HUES64 (cell line): ENCODE data around the gene PLEKHF1.

Source experiments
- H3K27ac ChIP-seq: 2 replicates; pipeline ENCODE4 v1.7.0; 2013; ENCODE audit warnings: low read depth, low read length, inconsistent platforms
- H3K27me3 ChIP-seq: 2 replicates; pipeline ENCODE4 v1.6.1; 2013; ENCODE audit warnings: mild to moderate bottlenecking, low read length; ENCODE audit not compliant: insufficient read depth
- H3K36me3 ChIP-seq: 2 replicates; pipeline ENCODE4 v1.6.1; 2013; ENCODE audit warnings: mild to moderate bottlenecking, low read length; ENCODE audit not compliant: insufficient read depth
- H3K4me1 ChIP-seq: 2 replicates; pipeline ENCODE4 v1.6.1; 2013; ENCODE audit warnings: mild to moderate bottlenecking, low read length, moderate library complexity; ENCODE audit not compliant: insufficient read depth
- H3K4me3 ChIP-seq: 2 replicates; pipeline ENCODE4 v1.5.1; 2013; ENCODE audit warnings: mild to moderate bottlenecking, low read length, moderate library complexity
- H3K9ac ChIP-seq: 2 replicates; pipeline ENCODE4 v1.6.1; 2013; ENCODE audit warnings: mild to moderate bottlenecking, low read depth, low read length
- H3K9me3 ChIP-seq: 2 replicates; pipeline ENCODE4 v1.6.1; 2013; ENCODE audit warnings: low read depth, low read length; ENCODE audit not compliant: insufficient read depth
- WGBS: fragments of 150-250, 120-280 bp; methylation state at CpG from one replicate; pipeline ENCODE4 v1.1.7; 2013; ENCODE audit warnings: missing lambda C conversion rate; 5-methylcytosine and 5-hydroxymethylcytosine counted together

Gene PLEKHF1

DNA sequence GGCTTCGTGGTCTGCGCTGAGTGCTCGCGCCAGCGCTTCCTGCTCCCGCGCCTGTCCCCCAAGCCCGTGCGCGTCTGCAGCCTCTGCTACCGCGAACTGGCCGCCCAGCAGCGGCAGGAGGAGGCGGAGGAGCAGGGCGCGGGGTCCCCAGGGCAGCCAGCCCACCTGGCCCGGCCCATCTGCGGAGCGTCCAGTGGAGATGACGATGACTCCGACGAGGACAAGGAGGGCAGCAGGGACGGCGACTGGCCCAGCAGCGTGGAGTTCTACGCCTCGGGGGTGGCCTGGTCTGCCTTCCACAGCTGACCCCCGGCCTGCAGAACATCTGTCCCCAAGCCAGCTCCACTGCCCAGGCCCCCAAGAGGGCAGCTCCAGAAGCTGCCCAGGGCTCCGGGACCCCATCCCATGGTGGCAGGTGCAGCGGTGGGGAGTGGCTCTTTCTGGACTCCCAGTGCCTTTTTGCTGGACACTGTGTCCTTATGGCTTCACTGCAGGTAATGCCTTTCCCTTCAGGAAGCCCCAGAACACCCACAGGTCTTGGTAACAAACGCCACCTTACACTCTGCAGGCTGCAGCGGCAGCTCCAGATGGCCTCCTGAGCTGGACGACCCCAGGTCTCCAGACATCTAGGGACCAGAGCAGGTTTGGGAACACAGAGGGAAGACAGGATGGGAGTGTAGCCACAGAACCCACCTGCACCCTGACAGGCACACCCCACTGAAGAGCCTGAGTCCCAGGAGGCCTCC is 9.3 kb downstream of the PLEKHF1 start:
- H3K27ac ChIP-seq: no peak overlapping the region
- H3K9ac ChIP-seq: no peak overlapping the region
- H3K36me3 ChIP-seq: peaks cover 20% of the 10 kb centered on the region
- H3K4me1 ChIP-seq: no peaks in the 10 kb centered on the region
- no peaks in the 10 kb centered on the region for H3K27me3 ChIP-seq
- H3K4me3 ChIP-seq: no peak overlapping the region
- 96% methylated on average over 34 of the region's 34 CpGs for WGBS
- no peaks in the 10 kb centered on the region for H3K9me3 ChIP-seq

DNA sequence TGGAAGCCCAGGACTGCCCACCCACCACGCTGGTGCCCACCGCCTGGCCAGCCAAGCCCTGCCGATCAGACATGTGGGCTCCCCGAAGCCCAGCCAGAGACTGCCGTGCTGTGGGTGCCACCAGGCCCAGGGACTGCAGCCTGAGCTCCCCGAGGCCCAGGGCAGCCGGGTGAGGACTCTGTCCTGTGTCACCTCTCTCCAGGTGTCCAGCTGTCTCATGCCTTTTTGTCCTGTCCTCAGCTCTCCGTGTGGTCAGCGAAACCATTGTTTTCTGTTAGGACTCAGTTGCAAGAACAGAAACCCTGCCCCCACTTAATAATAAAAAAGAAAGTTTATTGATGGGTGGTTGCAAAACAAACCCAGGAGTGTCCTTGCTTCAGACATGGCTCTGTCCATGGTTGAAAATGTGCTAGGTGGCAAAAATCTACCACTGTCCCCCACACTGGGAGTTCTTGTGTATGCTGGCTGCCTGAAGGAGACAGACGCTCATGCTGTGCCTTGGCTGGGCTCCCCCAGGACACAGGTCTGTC is 9.9 kb downstream of the PLEKHF1 start:
- Histone ChIP-seq H3K27me3 (no peaks in the 10 kb centered on the region), H3K9me3 (no peaks in the 10 kb centered on the region), H3K4me1 (no peaks in the 10 kb centered on the region), H3K27ac (no peak overlapping the region), H3K4me3 (no peak overlapping the region), H3K9ac (no peak overlapping the region), H3K36me3 (peaks cover 20% of the 10 kb centered on the region)
- WGBS: 93% methylated on average over 10 of the region's 10 CpGs

DNA sequence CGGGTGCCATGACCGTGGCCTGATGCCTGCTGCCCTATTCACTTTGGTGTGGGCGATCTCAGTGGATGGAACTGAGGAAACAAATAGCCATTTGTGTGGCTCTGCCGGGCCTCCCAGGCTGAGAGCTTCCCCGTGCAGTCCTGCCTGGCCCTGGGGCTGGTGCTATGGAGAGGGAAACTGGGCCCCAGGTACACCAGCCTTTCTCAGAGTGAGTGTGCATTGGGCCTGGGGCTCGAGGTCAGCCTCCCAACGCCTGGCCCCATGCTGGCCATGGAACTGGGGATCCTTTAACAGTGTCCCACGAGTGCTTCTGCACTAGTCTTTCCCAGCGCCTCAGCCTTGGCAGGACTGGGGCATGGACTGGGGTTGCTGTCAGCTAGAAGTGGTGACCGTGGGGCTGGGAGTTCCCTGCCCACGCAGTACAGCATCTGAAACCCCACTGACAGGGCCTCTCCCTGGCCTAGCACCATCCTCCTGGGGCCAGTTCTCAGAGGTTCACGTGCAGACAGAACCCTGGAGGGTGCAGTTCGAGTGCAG is 10.5 kb downstream of the PLEKHF1 start:
- Histone ChIP-seq H3K27ac (no peak overlapping the region), H3K4me1 (no peaks in the 10 kb centered on the region), H3K4me3 (no peak overlapping the region), H3K36me3 (peaks cover 20% of the 10 kb centered on the region), H3K9me3 (no peaks in the 10 kb centered on the region), H3K27me3 (no peaks in the 10 kb centered on the region), H3K9ac (no peak overlapping the region)
- WGBS: 92% methylated on average over 13 of the region's 13 CpGs

DNA sequence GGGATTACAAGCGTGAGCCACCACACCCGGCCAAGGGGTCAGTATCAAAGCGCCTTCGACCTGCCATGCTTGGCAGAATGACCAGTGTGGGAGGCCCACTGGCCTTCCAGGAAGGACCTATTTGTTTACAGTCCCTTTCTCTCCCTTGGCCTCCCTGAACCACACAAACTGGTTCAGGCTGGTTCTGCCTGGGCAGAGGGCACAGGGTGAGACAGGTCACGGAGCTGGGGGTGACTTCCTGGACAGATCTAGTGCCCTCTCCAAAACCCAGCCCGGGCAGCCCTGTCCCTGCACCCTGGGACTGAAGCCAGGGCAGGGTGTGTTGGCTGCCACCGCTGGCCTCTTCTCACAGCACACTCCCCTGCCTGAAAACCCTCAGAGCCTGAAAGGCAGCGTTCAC is 11.3 kb downstream of the PLEKHF1 start:
- Histone ChIP-seq H3K27ac (no peak overlapping the region), H3K4me3 (no peak overlapping the region), H3K36me3 (peaks cover 20% of the 10 kb centered on the region), H3K9me3 (no peaks in the 10 kb centered on the region), H3K27me3 (no peaks in the 10 kb centered on the region), H3K9ac (no peak overlapping the region), H3K4me1 (no peaks in the 10 kb centered on the region)
- 84% methylated on average over 8 of the region's 8 CpGs for WGBS

DNA sequence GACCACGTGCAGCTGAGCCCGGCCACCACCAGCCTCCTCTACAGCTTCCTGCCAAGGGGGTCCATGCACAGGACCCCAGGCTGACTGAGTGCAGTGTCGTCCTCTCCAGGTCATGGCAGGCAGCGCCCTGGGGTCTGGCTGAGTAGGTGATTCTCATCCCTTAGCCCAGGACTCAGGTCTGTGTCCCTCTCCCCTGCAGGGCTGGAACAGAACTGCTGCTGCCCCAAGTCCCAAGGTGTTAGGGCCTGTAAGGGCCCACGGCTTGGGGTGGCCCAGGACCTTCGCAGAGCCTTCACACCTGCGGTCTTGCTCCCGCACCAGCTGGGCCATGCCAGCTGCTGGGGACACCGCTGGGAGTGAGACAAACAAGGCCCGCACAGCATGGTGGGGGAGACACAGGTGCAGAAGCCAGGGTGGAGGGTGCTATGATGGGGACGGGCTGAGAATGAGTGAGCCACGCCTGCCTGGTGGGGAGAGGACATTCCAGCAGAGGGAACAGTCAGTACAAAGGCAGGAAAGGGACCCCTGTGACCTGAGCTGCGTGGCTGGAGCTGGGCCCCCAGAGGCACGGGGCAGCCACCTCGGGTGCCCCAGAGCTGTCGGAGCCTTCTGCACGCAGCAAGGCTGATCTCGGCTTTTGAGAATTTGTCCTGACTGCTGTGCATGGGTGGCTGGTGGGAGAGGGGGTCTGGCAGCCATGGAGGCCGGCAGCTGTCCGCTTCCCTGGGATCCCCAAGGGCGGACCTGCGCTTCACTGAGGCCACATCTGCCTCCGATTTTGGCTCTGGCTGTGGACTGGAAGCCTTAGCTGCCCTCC is 11.9 kb downstream of the PLEKHF1 start:
- Histone ChIP-seq H3K27me3 (no peaks in the 10 kb centered on the region), H3K4me1 (no peaks in the 10 kb centered on the region), H3K4me3 (no peak overlapping the region), H3K9me3 (no peaks in the 10 kb centered on the region), H3K27ac (no peak overlapping the region), H3K9ac (no peak overlapping the region), H3K36me3 (peaks cover 20% of the 10 kb centered on the region)
- 91% methylated on average over 23 of the region's 23 CpGs for WGBS

DNA sequence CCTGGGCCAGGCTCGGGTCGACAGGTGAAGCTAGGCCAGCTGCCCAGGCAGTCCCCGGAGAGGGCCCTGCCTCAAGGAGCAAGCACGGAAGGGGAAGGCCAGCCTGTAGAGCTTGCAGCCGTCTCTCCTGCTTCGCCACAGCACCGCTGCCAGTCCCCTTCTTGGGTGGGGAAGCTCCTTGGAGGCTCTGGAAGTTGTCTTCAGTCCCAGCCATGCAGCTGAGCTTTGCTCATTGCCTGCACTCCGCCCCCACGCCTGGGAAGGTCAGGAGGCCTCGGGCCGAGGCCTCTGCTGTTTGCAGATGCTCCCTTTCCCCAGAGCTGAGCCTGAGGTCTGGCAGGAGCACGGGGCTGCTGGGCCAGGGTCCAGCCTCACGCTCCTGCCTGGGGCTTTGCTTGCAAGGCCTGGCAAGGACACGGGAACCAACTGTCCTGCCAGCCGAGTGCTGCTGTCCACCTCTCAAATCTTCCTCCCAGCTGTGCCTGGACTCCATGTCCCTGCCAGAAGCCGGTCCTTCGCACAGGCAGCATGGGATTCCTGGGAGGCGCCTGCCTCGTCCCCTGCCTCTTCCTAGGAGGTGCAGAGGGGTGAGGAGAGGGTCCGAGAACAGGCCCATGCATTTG is 13.3 kb downstream of the PLEKHF1 start:
- Histone ChIP-seq H3K9me3 (no peaks in the 10 kb centered on the region), H3K4me3 (no peak overlapping the region), H3K36me3 (peaks cover 20% of the 10 kb centered on the region), H3K27ac (no peak overlapping the region), H3K4me1 (no peaks in the 10 kb centered on the region), H3K27me3 (no peaks in the 10 kb centered on the region), H3K9ac (no peak overlapping the region)
- 92% methylated on average over 20 of the region's 20 CpGs for WGBS

DNA sequence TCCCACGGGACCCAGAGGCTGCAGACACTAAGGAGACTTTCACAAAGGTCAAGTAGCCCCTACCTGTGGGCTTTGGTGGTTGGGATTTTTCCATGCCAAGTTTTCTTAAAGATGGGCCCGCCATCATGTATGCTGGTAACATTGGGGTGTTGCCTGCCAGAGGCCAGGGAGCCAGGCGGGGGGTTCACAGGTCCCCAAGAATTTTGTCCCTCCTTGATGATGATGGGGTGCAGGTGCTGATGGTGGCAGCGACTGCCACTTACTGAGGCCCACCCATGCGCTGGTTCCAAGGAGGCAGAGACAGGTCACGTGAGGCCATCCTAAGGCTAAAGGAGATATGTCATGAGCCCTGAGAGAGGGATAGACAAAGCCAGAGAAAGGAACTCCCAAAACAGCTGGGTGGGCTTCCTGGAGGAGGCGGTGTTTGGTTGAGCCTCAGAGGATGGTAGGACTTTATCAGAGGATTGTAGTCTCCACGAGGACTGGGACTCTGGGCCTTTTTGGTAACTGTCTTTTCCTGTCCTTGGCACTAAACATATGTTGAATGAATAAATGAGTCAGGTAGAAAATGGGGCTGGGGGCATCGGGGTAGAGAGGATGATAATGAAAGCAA is 14.4 kb downstream of the PLEKHF1 start:
- H3K27me3 ChIP-seq: no peaks in the 10 kb centered on the region
- WGBS: 92% methylated on average over 9 of the region's 9 CpGs
- H3K4me1 ChIP-seq: no peaks in the 10 kb centered on the region
- no peak overlapping the region for H3K27ac ChIP-seq
- no peaks in the 10 kb centered on the region for H3K9me3 ChIP-seq
- peaks cover 13% of the 10 kb centered on the region for H3K36me3 ChIP-seq
- no peak overlapping the region for H3K4me3 ChIP-seq
- no peak overlapping the region for H3K9ac ChIP-seq

DNA sequence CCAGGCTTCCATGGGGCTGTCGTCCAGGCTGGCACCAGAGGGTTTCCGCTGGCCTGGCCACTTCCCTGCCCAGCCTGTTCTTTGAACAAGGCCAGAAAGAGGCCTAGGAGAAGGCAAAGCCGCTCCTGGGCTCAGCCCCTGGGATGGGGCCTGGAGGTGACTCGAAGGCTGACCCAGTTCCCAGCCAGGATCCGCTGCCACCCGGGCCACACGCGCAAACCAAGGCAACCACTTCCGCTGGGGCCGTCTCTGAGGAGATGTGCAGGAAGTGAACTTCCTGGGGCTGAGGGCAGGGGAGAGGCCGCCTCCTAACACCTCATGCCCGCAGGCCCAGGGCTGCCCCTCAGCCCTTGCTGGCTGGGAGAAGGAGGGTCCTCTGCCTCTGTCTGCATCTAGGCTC is 15.2 kb downstream of the PLEKHF1 start:
- no peak overlapping the region for H3K9ac ChIP-seq
- H3K4me1 ChIP-seq: no peaks in the 10 kb centered on the region
- H3K27ac ChIP-seq: no peak overlapping the region
- H3K27me3 ChIP-seq: no peaks in the 10 kb centered on the region
- no peak overlapping the region for H3K4me3 ChIP-seq
- no peaks in the 10 kb centered on the region for H3K9me3 ChIP-seq
- peaks cover 5% of the 10 kb centered on the region for H3K36me3 ChIP-seq
- WGBS: 89% methylated on average over 12 of the region's 12 CpGs

DNA sequence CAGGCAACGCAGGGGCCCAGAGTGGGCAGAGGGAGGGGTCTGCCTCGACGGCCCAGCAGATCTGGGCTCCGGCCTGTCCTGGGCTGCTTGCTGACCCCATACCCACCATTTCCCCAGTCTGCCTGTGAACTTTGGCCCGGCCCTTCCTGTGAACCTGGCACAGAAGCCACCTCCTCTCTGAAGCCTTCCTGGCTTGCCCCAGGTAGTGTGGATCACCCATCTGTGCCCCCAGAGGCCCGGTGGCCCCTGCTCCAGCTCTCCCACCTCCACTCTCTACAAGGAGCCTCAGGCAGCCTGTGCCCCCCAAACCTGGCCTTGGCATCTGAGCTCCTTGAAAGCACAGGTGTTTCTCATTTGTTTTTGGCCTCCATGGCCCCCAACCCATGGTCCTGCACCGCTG is 15.7 kb downstream of the PLEKHF1 start:
- H3K27ac ChIP-seq: no peak overlapping the region
- H3K9ac ChIP-seq: no peak overlapping the region
- no peaks in the 10 kb centered on the region for H3K27me3 ChIP-seq
- 85% methylated on average over 7 of the region's 7 CpGs for WGBS
- H3K9me3 ChIP-seq: no peaks in the 10 kb centered on the region
- peaks cover under 1% of the 10 kb centered on the region; the same call in 1 of the 2 replicates for H3K36me3 ChIP-seq
- H3K4me3 ChIP-seq: no peak overlapping the region
- no peaks in the 10 kb centered on the region for H3K4me1 ChIP-seq

DNA sequence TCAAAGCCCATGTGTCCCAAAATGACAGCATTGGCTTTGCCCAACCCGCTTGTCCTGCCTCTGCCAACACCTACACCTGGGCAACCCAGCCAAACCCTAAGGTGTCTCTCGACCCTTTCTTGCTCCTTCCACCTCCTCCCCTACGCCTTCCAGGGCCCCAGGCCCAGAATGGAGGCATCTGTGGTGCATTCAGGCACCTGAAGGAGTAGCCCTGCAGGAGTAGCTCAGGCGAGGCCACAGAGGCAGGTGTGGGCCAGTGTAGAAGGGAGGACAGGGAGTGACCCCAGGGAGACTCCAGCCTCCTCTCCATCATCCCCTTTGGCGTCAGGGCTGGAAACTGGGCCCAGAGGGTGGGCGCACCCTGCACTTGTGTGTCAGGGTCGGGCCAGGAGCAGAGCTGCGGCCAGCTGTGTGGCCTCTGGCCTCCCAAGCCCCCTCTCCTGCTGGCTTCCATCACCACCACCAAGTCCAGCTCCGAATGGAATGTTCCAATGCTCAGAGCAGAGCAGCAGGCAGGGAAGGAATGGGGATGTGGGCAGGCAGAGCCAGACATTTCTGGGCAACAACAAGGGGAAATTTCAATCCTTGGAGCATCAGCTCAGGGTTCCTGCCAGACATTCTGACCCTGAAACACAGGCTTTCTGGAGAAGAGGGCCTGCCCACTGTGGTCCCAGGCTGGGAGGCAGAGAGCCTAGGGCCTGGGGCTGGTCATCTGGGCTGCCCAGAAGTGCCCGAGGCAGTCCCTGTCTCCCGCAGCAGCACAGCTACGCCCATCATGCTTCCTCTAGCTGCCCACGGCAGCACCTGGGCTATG is 16.4 kb downstream of the PLEKHF1 start:
- no peak overlapping the region for H3K9ac ChIP-seq
- H3K27me3 ChIP-seq: no peaks in the 10 kb centered on the region
- no peak overlapping the region for H3K4me3 ChIP-seq
- H3K36me3 ChIP-seq: no peaks in the 10 kb centered on the region
- no peaks in the 10 kb centered on the region for H3K4me1 ChIP-seq
- H3K9me3 ChIP-seq: no peaks in the 10 kb centered on the region
- 89% methylated on average over 13 of the region's 13 CpGs for WGBS
- H3K27ac ChIP-seq: no peak overlapping the region
